GM12872 (cell line): ENCODE measurements around the gene EFNA5.

Experiments used
- CTCF ChIP-seq: IDR thresholded peaks from 3 replicates; pipeline ENCODE4 v1.5.1; 2011; ENCODE audit warnings: low read depth, mild to moderate bottlenecking, low read length, moderate library complexity; ENCODE audit not compliant: insufficient read depth

The EFNA5 gene

GRCh38 chr5:107373549-107374263 lies 297.0 kb downstream of the EFNA5 start:
- no peak for TF ChIP-seq CTCF

- TF ChIP-seq CTCF: no peak
These were observed 297.9 kb downstream of the EFNA5 start for GRCh38 chr5:107372723-107373450.

- TF ChIP-seq CTCF: no peak
These were observed 300.3 kb downstream of the EFNA5 start for GRCh38 chr5:107370396-107370968.

GRCh38 chr5:107369622-107370021 lies 301.1 kb downstream of the EFNA5 start:
- no peak for TF ChIP-seq CTCF

GRCh38 chr5:107368615-107369014 lies 302.1 kb downstream of the EFNA5 start:
- TF ChIP-seq CTCF: no peak

GRCh38 chr5:107367939-107368338 lies 302.8 kb downstream of the EFNA5 start:
- TF ChIP-seq CTCF: no peak

- TF ChIP-seq CTCF: no peak
These were observed 303.3 kb downstream of the EFNA5 start for GRCh38 chr5:107367480-107367879.
